H1 (cell line): ENCODE measurements around the gene SHMT2. TPM values are rescaled to one million over a fixed set of nuclear protein-coding genes. Genes with fewer than 3 reads are reported as not detected.

Source experiments
- RNF2 ChIP-seq: fragments of 200-900, 300-1000 bp; sonication (generic); IDR thresholded peaks from 2 replicates; pipeline ENCODE4 v1.7.1; 2016; ENCODE audit warnings: borderline replicate concordance, low read depth, mild to moderate bottlenecking, antibody characterized with exemption, low read length; ENCODE audit not compliant: poor library complexity, severe bottlenecking; ENCODE audit errors: missing control alignments
- SRF ChIP-seq: IDR thresholded peaks from 2 replicates; pipeline ENCODE4 v1.6.1; 2011; ENCODE audit warnings: mild to moderate bottlenecking, low read depth, low read length, moderate library complexity
- SUZ12 ChIP-seq: fragments of 200-600 bp; sonication (generic); IDR thresholded peaks from 2 replicates; pipeline ENCODE4 v1.6.1; 2012; ENCODE audit warnings: mild to moderate bottlenecking, inconsistent platforms, low read length, moderate library complexity, mixed read lengths
- TBP ChIP-seq: IDR thresholded peaks from 2 replicates; pipeline ENCODE4 v1.6.1; 2011; ENCODE audit warnings: low read depth, low read length, improper control_type of control experiment
- polyA plus RNA-seq, 7 experiments: library from polyadenylated mRNA; depleted of rRNA in 3 of 7; stranded (reverse) in 5 of 7; unstranded in 2 of 7; fragments of >200 nt in 5 of 7; fragments of 200-250 nt in 2 of 7; gene quantifications; 1 replicate in 5 of 7; 2 replicates in 1 of 7; 4 replicates in 1 of 7; pipeline versions ENCODE4 v1.2.1 to v1.2.3, GENCODE V29; 2011 to 2013; ENCODE audit warnings: missing spikeins in 2 of 7, mixed read lengths in 2 of 7
- total RNA-seq: library from RNA; stranded (reverse); fragmentation: NEBNext Ultra II Directional; extraction: Animal tissue kit (Norgen Biotek cat#: 25700); gene quantifications from 2 replicates; pipeline ENCODE4 v1.2.1, GENCODE V29; 2021
- TF ChIP-seq, protein P1 (sequence below): IDR thresholded peaks from 2 replicates; pipeline ENCODE4 v1.6.1; 2012; ENCODE audit warnings: inconsistent platforms

SHMT2 gene
- total and polyA plus RNA-seq, 2 of the 8 experiments (the other 6 are each of a cell fraction or from before 2014, with no cell fraction given): 274 to 520 TPM

DNA sequence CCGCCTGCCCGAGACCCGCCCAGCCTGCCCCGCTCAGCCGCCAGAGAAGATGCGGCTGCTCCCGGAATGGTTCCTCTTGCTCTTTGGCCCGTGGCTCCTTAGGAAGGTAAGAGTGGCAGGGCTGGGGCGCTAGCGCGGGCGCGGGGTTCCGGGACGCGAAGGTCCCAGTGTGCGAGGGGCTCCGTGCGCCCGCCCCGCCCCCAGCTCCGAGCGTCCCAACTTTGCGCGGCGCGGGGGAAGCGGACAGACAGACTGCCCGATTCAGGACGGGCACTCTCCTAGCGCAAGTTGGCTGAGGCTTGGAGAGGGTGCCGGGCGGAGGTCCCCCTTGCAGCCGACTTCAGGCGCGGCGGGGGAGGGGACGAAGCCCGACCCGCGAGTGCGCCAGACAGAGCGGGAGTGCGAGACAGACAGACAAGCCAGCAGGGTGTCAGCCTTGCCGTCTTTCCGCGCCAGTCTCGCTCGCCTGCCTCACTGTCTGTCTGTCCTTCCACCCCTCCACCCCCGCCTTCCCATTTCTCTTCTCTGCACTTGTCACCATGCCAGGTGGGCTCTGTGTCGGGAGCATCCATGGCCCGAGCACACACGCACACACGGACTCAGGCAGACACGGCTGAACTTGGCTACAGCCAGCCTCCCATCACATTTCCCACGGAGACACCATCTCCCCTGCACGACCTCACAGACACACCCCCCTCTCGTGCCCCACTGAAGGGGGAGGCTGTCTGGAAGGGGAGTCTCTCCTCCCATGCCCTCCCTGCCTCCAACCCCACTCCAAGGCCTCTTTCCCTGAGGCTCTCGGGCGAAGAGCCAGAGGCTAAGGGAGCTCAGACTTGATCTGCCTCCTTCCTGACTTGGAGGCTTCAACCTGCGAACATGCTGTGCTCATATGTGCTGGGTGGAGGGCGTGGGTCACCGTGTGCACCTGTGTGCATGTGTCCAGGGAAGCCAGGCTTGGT, 12.3 kb upstream of the SHMT2 start (continued):
- TF ChIP-seq SRF: no peak
- peak; percentile 73 for TF ChIP-seq RNF2
- TF ChIP-seq, protein P1, sequence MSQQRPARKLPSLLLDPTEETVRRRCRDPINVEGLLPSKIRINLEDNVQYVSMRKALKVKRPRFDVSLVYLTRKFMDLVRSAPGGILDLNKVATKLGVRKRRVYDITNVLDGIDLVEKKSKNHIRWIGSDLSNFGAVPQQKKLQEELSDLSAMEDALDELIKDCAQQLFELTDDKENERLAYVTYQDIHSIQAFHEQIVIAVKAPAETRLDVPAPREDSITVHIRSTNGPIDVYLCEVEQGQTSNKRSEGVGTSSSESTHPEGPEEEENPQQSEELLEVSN: 0 out of 2 replicates have a peak, but pooled peaks have one; percentile 16
- TF ChIP-seq SUZ12: peak; percentile 81
- no peak for TF ChIP-seq TBP
